Measurements from ENCODE around the gene C17orf113. TPM values are rescaled to one million over a fixed set of nuclear protein-coding genes. Genes with fewer than 3 reads are reported as not detected.

Gene C17orf113
- total RNA-seq: 0.16 and 0.76 TPM in 2 replicates

GRCh38 chr17:42050393-42051012 is at the start of gene C17orf113:
C17orf113 (minus strand) TSS chr17:42050601; CDS start chr17:42043376, 7,225 bp downstream.

GRCh38 chr17:42097691-42098631 is 47.6 kb upstream of the C17orf113 start, which contains the start of gene ZNF385C:
ZNF385C (minus strand) TSS chr17:42098473; CDS start chr17:42063056, 35,417 bp downstream.

GRCh38 chr17:42019509-42020404 is 30.6 kb downstream of the C17orf113 start, which contains the start of gene NKIRAS2:
NKIRAS2 (plus strand) TSS chr17:42020090; CDS start chr17:42021578, 1,488 bp downstream.

GRCh38 chr17:42016941-42017865 is 33.2 kb downstream of the C17orf113 start, which contains the start of gene DNAJC7:
DNAJC7 (minus strand) TSS chr17:42017439; CDS start chr17:42017416, 23 bp downstream.

Other genes starting within 250 kb of the C17orf113 start
- gene P3H4, start 238.7 kb downstream of the C17orf113 start, total RNA-seq: 64.4 and 101 TPM in 2 replicates
- gene FKBP10, start 237.6 kb downstream of the C17orf113 start, total RNA-seq: 175 and 310 TPM in 2 replicates
- 54.9 and 82.1 TPM in 2 replicates for gene NT5C3B, start 214.4 kb downstream of the C17orf113 start, total RNA-seq
- not detected in 2 replicates for gene KLHL10, start 212.8 kb downstream of the C17orf113 start, total RNA-seq
- gene KLHL11, start 185.2 kb downstream of the C17orf113 start, total RNA-seq: 13.2 and 18.5 TPM in 2 replicates
- 251 and 418 TPM in 2 replicates for gene ACLY, start 131.7 kb downstream of the C17orf113 start, total RNA-seq
- gene ODAD4, start 120.0 kb downstream of the C17orf113 start, total RNA-seq: 1.0 and 1.1 TPM in 2 replicates
- gene CNP, start 83.8 kb downstream of the C17orf113 start, total RNA-seq: 63.7 and 81.6 TPM in 2 replicates
- 41.1 and 45.5 TPM in 2 replicates for gene DNAJC7, start 33.2 kb downstream of the C17orf113 start, total RNA-seq
- 52.5 and 74.7 TPM in 2 replicates for gene NKIRAS2, start 30.5 kb downstream of the C17orf113 start, total RNA-seq
- gene ZNF385C, start 47.9 kb upstream of the C17orf113 start, total RNA-seq: under 0.01 TPM in 1 of 2 replicates, not detected in the other
- gene DHX58, start 62.1 kb upstream of the C17orf113 start, total RNA-seq: 2.8 and 7.7 TPM in 2 replicates
- 21.3 TPM in 2 replicates for gene KAT2A, start 70.8 kb upstream of the C17orf113 start, total RNA-seq
- not detected in 2 replicates for gene HSPB9, start 72.2 kb upstream of the C17orf113 start, total RNA-seq
- gene RAB5C, start 104.4 kb upstream of the C17orf113 start, total RNA-seq: 172 and 174 TPM in 2 replicates
- gene KCNH4, start 130.5 kb upstream of the C17orf113 start, total RNA-seq: not detected in 2 replicates
- gene HCRT, start 134.9 kb upstream of the C17orf113 start, total RNA-seq: not detected in 2 replicates
- gene GHDC, start 143.9 kb upstream of the C17orf113 start, total RNA-seq: 18.1 and 43.4 TPM in 2 replicates
- gene STAT5B, start 225.8 kb upstream of the C17orf113 start, total RNA-seq: 20.9 and 22.3 TPM in 2 replicates
- 10.4 and 14.8 TPM in 2 replicates for gene STAT5A, start 237.9 kb upstream of the C17orf113 start, total RNA-seq

All from mesangial cell (primary cell).